HCT116 (cell line): ENCODE data around the gene ABI1. TPM values are rescaled to one million over a fixed set of nuclear protein-coding genes. Genes with fewer than 3 reads are reported as not detected.

ENCODE experiments used
- ATAC-seq: fragments of 200-7000 bp; cut with Tn5 transposase; 2 replicates; pipeline ENCODE4 v1.9.1; 2020; ENCODE audit warnings: mild to moderate bottlenecking, moderate library complexity
- BruUV-seq: library from RNA; stranded (reverse); fragments of 400-500 nt; replicated peaks from 2 replicates; lab custom pipeline; 2021; lab: Mats Ljungman, UMichigan
- CTCF ChIA-PET: fragments of 300-600 bp; sonication (Branson Sonifier 250); formaldehyde crosslinking; loops from one replicate; lab custom pipeline; 2021; ENCODE audit warnings: antibody characterized with exemption; lab: Charles Lee
- POLR2A ChIA-PET: fragments of 300-600, 350-600 bp; sonication (Branson Sonifier 250); formaldehyde crosslinking; loops from one replicate; lab custom pipeline; 2021; ENCODE audit warnings: antibody characterized with exemption; lab: Charles Lee
- RAD21 ChIA-PET, 2 experiments: fragments of 300-600 bp; sonication (Branson Sonifier 250); formaldehyde crosslinking; loops; one replicate each; lab custom pipeline; 2023; ENCODE audit warnings: low total read pairs in 2 of 2; ENCODE audit not compliant: uncharacterized antibody in 2 of 2, unreplicated experiment in 2 of 2, low non-redundant PET in 1 of 2; lab: Charles Lee
- DNase-seq: peaks from one replicate; pipeline ENCODE4 v3.0.0-alpha.2; 2010; ENCODE audit warnings: low read depth, low spot score
- H2AFZ ChIP-seq: fragments of 200-600 bp; shearing (Covaris generic), sonication (generic); 2 replicates; pipeline ENCODE4 v1.6.1; 2017; ENCODE audit warnings: low read depth, mixed run types, mixed read lengths, antibody characterized with exemption, low read length; ENCODE audit not compliant: poor library complexity, severe bottlenecking
- H3K27ac ChIP-seq: 2 replicates; pipeline ENCODE4 v1.5.1; 2012; ENCODE audit warnings: low read depth, low read length
- H3K27me3 ChIP-seq: fragments of 200-600 bp; sonication (generic); 2 replicates; pipeline ENCODE4 v1.6.1; 2016; ENCODE audit warnings: mixed run types, low read length, mixed read lengths; ENCODE audit not compliant: insufficient read depth
- H3K36me3 ChIP-seq, 2 experiments: fragments of 200-500 bp in 1 of 2; fragments of 200-600 bp in 1 of 2; sonication (Bioruptor generic) in 1 of 2; sonication (generic) in 1 of 2; 2 replicates each; pipeline versions ENCODE4 v1.5.1 to v1.6.1; 2014 to 2016; ENCODE audit warnings: low read length in 2 of 2, inconsistent platforms in 1 of 2, mixed read lengths in 1 of 2, mixed run types in 1 of 2; ENCODE audit not compliant: insufficient read depth in 2 of 2, control insufficient read depth in 1 of 2
- H3K4me1 ChIP-seq, 2 experiments: fragments of 200-600 bp in 1 of 2; sonication (generic) in 1 of 2; 2 replicates each; pipeline versions ENCODE4 v1.5.1 to v1.6.1; 2012 to 2017; ENCODE audit warnings: low read length in 2 of 2, inconsistent platforms in 1 of 2, mild to moderate bottlenecking in 1 of 2, mixed read lengths in 1 of 2, mixed run types in 1 of 2, moderate library complexity in 1 of 2; ENCODE audit not compliant: insufficient read depth in 2 of 2, control insufficient read depth in 1 of 2
- H3K4me2 ChIP-seq: fragments of 200-600 bp; sonication (generic); 2 replicates; pipeline ENCODE4 v1.6.1; 2017; ENCODE audit warnings: mixed run types, low read length, mixed read lengths
- H3K4me3 ChIP-seq, 2 experiments: fragments of 200-600 bp in 1 of 2; sonication (generic) in 1 of 2; replicated peaks in 1 of 2; 2 replicates each; pipeline ENCODE4 v1.5.1; 2011 to 2016; ENCODE audit warnings: low read length in 2 of 2, control low read depth in 1 of 2, low read depth in 1 of 2, mild to moderate bottlenecking in 1 of 2, mixed read lengths in 1 of 2, mixed run types in 1 of 2
- H3K79me2 ChIP-seq: fragments of 200-600 bp; sonication (generic); 2 replicates; pipeline ENCODE4 v1.6.1; 2017; ENCODE audit warnings: mild to moderate bottlenecking, mixed run types, low read length, moderate library complexity, mixed read lengths; ENCODE audit not compliant: insufficient read depth
- H3K9ac ChIP-seq: fragments of 200-600 bp; sonication (generic); 2 replicates; pipeline ENCODE4 v1.6.1; 2016; ENCODE audit warnings: low read length, mixed read lengths
- H3K9me2 ChIP-seq: fragments of 200-600 bp; sonication (generic), shearing (Covaris generic); 2 replicates; pipeline ENCODE4 v1.6.1; 2017; ENCODE audit warnings: mixed run types, mild to moderate bottlenecking, moderate library complexity; ENCODE audit not compliant: insufficient read depth
- H3K9me3 ChIP-seq, 2 experiments: fragments of 200-500 bp in 1 of 2; fragments of 200-600 bp in 1 of 2; sonication (Bioruptor generic) in 1 of 2; sonication (generic) in 1 of 2; 2 replicates each; pipeline ENCODE4 v1.6.1; 2014 to 2017; ENCODE audit warnings: low read length in 2 of 2, mixed read lengths in 2 of 2, inconsistent platforms in 1 of 2, low read depth in 1 of 2, mild to moderate bottlenecking in 1 of 2, mixed run types in 1 of 2, moderate library complexity in 1 of 2; ENCODE audit not compliant: control insufficient read depth in 1 of 2, insufficient read depth in 1 of 2
- H4K20me1 ChIP-seq: fragments of 200-600 bp; sonication (generic), shearing (Covaris generic); 2 replicates; pipeline ENCODE4 v1.6.1; 2017; ENCODE audit warnings: mixed run types, mild to moderate bottlenecking, moderate library complexity; ENCODE audit not compliant: insufficient read depth
- ATF3 ChIP-seq: IDR thresholded peaks from 2 replicates; pipeline ENCODE4 v1.6.1; 2012
- CBX3 ChIP-seq: IDR thresholded peaks from 2 replicates; pipeline ENCODE4 v1.6.1; 2012; ENCODE audit warnings: low read depth
- CEBPB ChIP-seq: IDR thresholded peaks from 2 replicates; pipeline ENCODE4 v1.6.1; 2012; ENCODE audit warnings: low read depth
- CTCF ChIP-seq, 3 experiments: fragments of 200-600 bp in 1 of 3; sonication (generic) in 1 of 3; IDR thresholded peaks in 2 of 3; conservative IDR thresholded peaks in 1 of 3; 2 replicates each; pipeline ENCODE4 v1.5.1; 2012 to 2017; ENCODE audit warnings: low read depth in 2 of 3, low read length in 2 of 3, antibody characterized with exemption in 1 of 3, borderline replicate concordance in 1 of 3, control low read depth in 1 of 3, mild to moderate bottlenecking in 1 of 3, mixed read lengths in 1 of 3, mixed run types in 1 of 3, moderate library complexity in 1 of 3; ENCODE audit not compliant: insufficient read depth in 1 of 3
- ELF1 ChIP-seq: IDR thresholded peaks from 2 replicates; pipeline ENCODE4 v1.6.1; 2012; ENCODE audit warnings: low read depth, borderline replicate concordance
- EZH2phosphoT487 ChIP-seq: fragments of 200-600 bp; IDR thresholded peaks from 2 replicates; pipeline ENCODE4 v1.6.1; 2018; ENCODE audit warnings: antibody characterized with exemption, borderline replicate concordance
- FOSL1 ChIP-seq: IDR thresholded peaks from 2 replicates; pipeline ENCODE4 v1.6.1; 2012; ENCODE audit warnings: low read depth
- JUND ChIP-seq: IDR thresholded peaks from 2 replicates; pipeline ENCODE4 v1.6.1; 2012
- MAX ChIP-seq: IDR thresholded peaks from 2 replicates; pipeline ENCODE4 v1.6.1; 2012
- RAD21 ChIP-seq: IDR thresholded peaks from 2 replicates; pipeline ENCODE4 v1.6.1; 2012; ENCODE audit warnings: low read depth, mild to moderate bottlenecking
- SIN3A ChIP-seq: IDR thresholded peaks from 2 replicates; pipeline ENCODE4 v1.6.1; 2012; ENCODE audit warnings: low read depth
- SP1 ChIP-seq: IDR thresholded peaks from 2 replicates; pipeline ENCODE4 v1.6.1; 2012; ENCODE audit warnings: low read depth
- SRF ChIP-seq: IDR thresholded peaks from 2 replicates; pipeline ENCODE4 v1.6.1; 2012; ENCODE audit warnings: low read depth
- TCF7L2 ChIP-seq: IDR thresholded peaks from 2 replicates; pipeline ENCODE4 v1.7.0; 2011; ENCODE audit warnings: borderline replicate concordance, inconsistent platforms; ENCODE audit not compliant: insufficient read depth, insufficient read length; ENCODE audit errors: extremely low read depth
- YY1 ChIP-seq: IDR thresholded peaks from 2 replicates; pipeline ENCODE4 v1.6.1; 2011; ENCODE audit warnings: low read length, low read depth, moderate library complexity, mild to moderate bottlenecking; ENCODE audit not compliant: insufficient replicate concordance; ENCODE audit errors: extremely low read depth
- ZFX ChIP-seq: fragments of 450-650 bp; IDR thresholded peaks from 2 replicates; pipeline ENCODE4 v1.6.1; 2017
- intact Hi-C: fragments of 100-400 bp; cut with micrococcal nuclease; formaldehyde crosslinking; loops from 2 replicates; pipeline ENCODE4 v1.10.0; 2022
- total RNA-seq: library from RNA; stranded (reverse); gene quantifications from one replicate; pipeline ENCODE4 v1.2.1, GENCODE V29; 2021; ENCODE audit not compliant: unreplicated experiment
- TF ChIP-seq, protein P1 (sequence below): IDR thresholded peaks from 2 replicates; pipeline ENCODE4 v1.6.1; 2012; ENCODE audit warnings: low read depth
- TF ChIP-seq, protein P2 (sequence below): IDR thresholded peaks from 2 replicates; pipeline ENCODE4 v1.6.1; 2011; ENCODE audit warnings: mild to moderate bottlenecking, low read length, moderate library complexity; ENCODE audit not compliant: insufficient replicate concordance; ENCODE audit errors: extremely low read depth

Gene ABI1
- total RNA-seq, 1 experiment from 2014 or later, result 34.8 TPM

DNA sequence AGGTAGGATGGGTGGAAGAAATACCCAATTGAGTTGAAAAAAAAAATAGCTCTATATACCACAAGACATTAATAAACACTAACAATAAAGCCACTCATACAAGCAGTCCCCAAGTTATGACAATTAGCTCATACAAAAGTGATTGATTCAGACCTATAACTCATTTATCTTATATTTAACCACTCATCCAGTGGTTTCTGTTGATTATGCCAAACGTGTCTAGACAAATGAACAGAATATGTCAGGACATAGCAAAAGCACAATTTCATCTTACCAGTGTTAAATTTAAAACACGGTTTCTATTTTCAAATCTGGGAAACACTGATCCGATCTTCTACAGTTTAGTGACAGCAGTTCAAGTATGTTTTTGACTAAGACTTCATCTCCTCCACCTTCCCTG, 17.0 kb downstream of the ABI1 start:
- DNase-seq, result no peak
- POLR2A ChIA-PET, result no interaction called here
- no TSS peak for BruUV-seq

More for the DNA sequence above, 17.0 kb downstream of the ABI1 start:
- Histone ChIP-seq H3K27me3 (no peaks in the 10 kb centered on the region), H3K9ac (no peak overlapping the region), H2AFZ (no peak overlapping the region), H3K4me1 (no peaks in the 10 kb centered on the region), H3K4me2 (no peak overlapping the region), H3K79me2 (peaks cover 49% of the 10 kb centered on the region), H3K4me3 (no peak overlapping the region), H3K9me3 (no peaks in the 10 kb centered on the region), H3K9me2 (no peaks in the 10 kb centered on the region), H4K20me1 (no peaks in the 10 kb centered on the region), H3K27ac (no peak overlapping the region), H3K36me3 (no peaks in the 10 kb centered on the region; a peak in 1 of 4 replicates)
- RAD21 ChIA-PET, result no interaction called here
- TF ChIP-seq SIN3A (no peak), TCF7L2 (no peak), ELF1 (no peak), CBX3 (no peak), MAX (no peak), SRF (no peak), YY1 (no peak), ZFX (no peak), ATF3 (no peak), JUND (no peak), SP1 (no peak), EZH2phosphoT487 (no peak), FOSL1 (no peak), RAD21 (no peak), CEBPB (no peak), CTCF (IDR thresholded peaks at IDR 0.05 in 2 of 3, conservative IDR thresholded peaks at IDR 0.05 in 1 of 3; ENCODE audit: borderline replicate concordance in 1 of 3, insufficient read depth in 1 of 3, low read depth in 2 of 3, low read length in 2 of 3) (no peak)
- TF ChIP-seq, protein P1, sequence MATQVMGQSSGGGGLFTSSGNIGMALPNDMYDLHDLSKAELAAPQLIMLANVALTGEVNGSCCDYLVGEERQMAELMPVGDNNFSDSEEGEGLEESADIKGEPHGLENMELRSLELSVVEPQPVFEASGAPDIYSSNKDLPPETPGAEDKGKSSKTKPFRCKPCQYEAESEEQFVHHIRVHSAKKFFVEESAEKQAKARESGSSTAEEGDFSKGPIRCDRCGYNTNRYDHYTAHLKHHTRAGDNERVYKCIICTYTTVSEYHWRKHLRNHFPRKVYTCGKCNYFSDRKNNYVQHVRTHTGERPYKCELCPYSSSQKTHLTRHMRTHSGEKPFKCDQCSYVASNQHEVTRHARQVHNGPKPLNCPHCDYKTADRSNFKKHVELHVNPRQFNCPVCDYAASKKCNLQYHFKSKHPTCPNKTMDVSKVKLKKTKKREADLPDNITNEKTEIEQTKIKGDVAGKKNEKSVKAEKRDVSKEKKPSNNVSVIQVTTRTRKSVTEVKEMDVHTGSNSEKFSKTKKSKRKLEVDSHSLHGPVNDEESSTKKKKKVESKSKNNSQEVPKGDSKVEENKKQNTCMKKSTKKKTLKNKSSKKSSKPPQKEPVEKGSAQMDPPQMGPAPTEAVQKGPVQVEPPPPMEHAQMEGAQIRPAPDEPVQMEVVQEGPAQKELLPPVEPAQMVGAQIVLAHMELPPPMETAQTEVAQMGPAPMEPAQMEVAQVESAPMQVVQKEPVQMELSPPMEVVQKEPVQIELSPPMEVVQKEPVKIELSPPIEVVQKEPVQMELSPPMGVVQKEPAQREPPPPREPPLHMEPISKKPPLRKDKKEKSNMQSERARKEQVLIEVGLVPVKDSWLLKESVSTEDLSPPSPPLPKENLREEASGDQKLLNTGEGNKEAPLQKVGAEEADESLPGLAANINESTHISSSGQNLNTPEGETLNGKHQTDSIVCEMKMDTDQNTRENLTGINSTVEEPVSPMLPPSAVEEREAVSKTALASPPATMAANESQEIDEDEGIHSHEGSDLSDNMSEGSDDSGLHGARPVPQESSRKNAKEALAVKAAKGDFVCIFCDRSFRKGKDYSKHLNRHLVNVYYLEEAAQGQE, result no peak
- TF ChIP-seq, protein P2, sequence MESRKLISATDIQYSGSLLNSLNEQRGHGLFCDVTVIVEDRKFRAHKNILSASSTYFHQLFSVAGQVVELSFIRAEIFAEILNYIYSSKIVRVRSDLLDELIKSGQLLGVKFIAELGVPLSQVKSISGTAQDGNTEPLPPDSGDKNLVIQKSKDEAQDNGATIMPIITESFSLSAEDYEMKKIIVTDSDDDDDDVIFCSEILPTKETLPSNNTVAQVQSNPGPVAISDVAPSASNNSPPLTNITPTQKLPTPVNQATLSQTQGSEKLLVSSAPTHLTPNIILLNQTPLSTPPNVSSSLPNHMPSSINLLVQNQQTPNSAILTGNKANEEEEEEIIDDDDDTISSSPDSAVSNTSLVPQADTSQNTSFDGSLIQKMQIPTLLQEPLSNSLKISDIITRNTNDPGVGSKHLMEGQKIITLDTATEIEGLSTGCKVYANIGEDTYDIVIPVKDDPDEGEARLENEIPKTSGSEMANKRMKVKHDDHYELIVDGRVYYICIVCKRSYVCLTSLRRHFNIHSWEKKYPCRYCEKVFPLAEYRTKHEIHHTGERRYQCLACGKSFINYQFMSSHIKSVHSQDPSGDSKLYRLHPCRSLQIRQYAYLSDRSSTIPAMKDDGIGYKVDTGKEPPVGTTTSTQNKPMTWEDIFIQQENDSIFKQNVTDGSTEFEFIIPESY, result no peak
- no peak for ATAC-seq
- CTCF ChIA-PET, result interaction anchor here (0.6 kb wide), 1 partner anchor 39 kb away, joined by 3 read pairs; no protein-coding TSS in a partner anchor
- intact Hi-C loops, result no loop called here
